GM21619 (cell line): Measurements from ENCODE around the gene ABCA7.

Experiments
- ATAC-seq: cut with Tn5 transposase; IDR thresholded peaks from one replicate; pipeline ENCODE4 v1.9.1; 2021; ENCODE audit not compliant: unreplicated experiment

ABCA7 gene

GRCh38 chr19:1001538-1002166 is 38.3 kb upstream of the ABCA7 start:
- ATAC-seq = no peak

- ATAC-seq = no peak
Observed at GRCh38 chr19:1002600-1002999, 37.3 kb upstream of the ABCA7 start.

GRCh38 chr19:1003283-1003682 is 36.6 kb upstream of the ABCA7 start:
- ATAC-seq = no peak

- no peak for ATAC-seq
Observed at GRCh38 chr19:1004204-1004802, 35.6 kb upstream of the ABCA7 start.

- no peak for ATAC-seq
Observed at GRCh38 chr19:1004803-1005664, 34.9 kb upstream of the ABCA7 start.

- no peak for ATAC-seq
Observed at GRCh38 chr19:1006711-1007398, 33.1 kb upstream of the ABCA7 start.

GRCh38 chr19:1007399-1008251 is 32.3 kb upstream of the ABCA7 start:
- ATAC-seq = no peak

GRCh38 chr19:1008268-1009040 is 31.5 kb upstream of the ABCA7 start:
- ATAC-seq = no peak

GRCh38 chr19:1009041-1009980 is 30.6 kb upstream of the ABCA7 start:
- no peak for ATAC-seq

GRCh38 chr19:1009981-1010538 is 29.8 kb upstream of the ABCA7 start:
- no peak for ATAC-seq

- ATAC-seq = no peak
Observed at GRCh38 chr19:1010586-1011510, 29.1 kb upstream of the ABCA7 start.

GRCh38 chr19:1011831-1012333 is 28.0 kb upstream of the ABCA7 start:
- ATAC-seq = no peak

- ATAC-seq = no peak
Observed at GRCh38 chr19:1012334-1012733, 27.6 kb upstream of the ABCA7 start.

- ATAC-seq = no peak
Observed at GRCh38 chr19:1013218-1013617, 26.7 kb upstream of the ABCA7 start.

- ATAC-seq = no peak
Observed at GRCh38 chr19:1014161-1015060, 25.5 kb upstream of the ABCA7 start.
